GM12878 (cell line): Measurements from ENCODE around the gene GIPC3.

Source experiments
- CEBPB ChIP-seq, 2 experiments: fragments of 150-350 bp in 1 of 2; IDR thresholded peaks; 2 replicates each; pipeline ENCODE4 v1.6.1; 2012 to 2014; ENCODE audit warnings: low read depth in 2 of 2, low read length in 2 of 2, borderline replicate concordance in 1 of 2, inconsistent platforms in 1 of 2
- CHD4 ChIP-seq: fragments of 200-600 bp; sonication (generic); IDR thresholded peaks from 2 replicates; pipeline ENCODE4 v1.6.1; 2016; ENCODE audit warnings: mild to moderate bottlenecking
- EZH2 ChIP-seq: IDR thresholded peaks from 2 replicates; pipeline ENCODE4 v1.6.1; 2012; ENCODE audit warnings: low read depth, mild to moderate bottlenecking, control low read depth, inconsistent platforms, low read length, borderline replicate concordance; ENCODE audit not compliant: control insufficient read depth
- MTA3 ChIP-seq: IDR thresholded peaks from 2 replicates; pipeline ENCODE4 v1.6.1; 2012; ENCODE audit warnings: low read length, inconsistent platforms, borderline replicate concordance
- RELA ChIP-seq: fragments of 450-650 bp; IDR thresholded peaks from 2 replicates; pipeline ENCODE4 v1.8.0; 2014; ENCODE audit warnings: borderline replicate concordance; ENCODE audit not compliant: partially characterized antibody
- RFX5 ChIP-seq: IDR thresholded peaks from 2 replicates; pipeline ENCODE4 v1.6.1; 2011; ENCODE audit warnings: low read depth, low read length, improper control_type of control experiment
- TAF1 ChIP-seq: IDR thresholded peaks from 2 replicates; pipeline ENCODE4 v1.6.1; 2011; ENCODE audit warnings: mild to moderate bottlenecking, low read depth, low read length, borderline replicate concordance
- ZBTB33 ChIP-seq: fragments of 450-650 bp; IDR thresholded peaks from 2 replicates; pipeline ENCODE4 v1.6.1; 2017; ENCODE audit warnings: mild to moderate bottlenecking
- ZSCAN29 ChIP-seq: fragments of 450-650 bp; IDR thresholded peaks from 2 replicates; pipeline ENCODE4 v1.6.1; 2017; ENCODE audit warnings: mild to moderate bottlenecking, moderate library complexity

- no peak for TF ChIP-seq TAF1
- TF ChIP-seq EZH2: no peak
- TF ChIP-seq RELA: no peak
- no peak for TF ChIP-seq CHD4
- TF ChIP-seq ZBTB33: no peak
- TF ChIP-seq RFX5: no peak
- TF ChIP-seq MTA3: no peak
- TF ChIP-seq CEBPB (IDR thresholded peaks at IDR 0.05; ENCODE audit: borderline replicate concordance in 1 of 2, low read depth in 2 of 2, low read length in 2 of 2): no peak
- TF ChIP-seq ZSCAN29: no peak
Measured at GRCh38 chr19:3638208-3639193, 53.2 kb downstream of the GIPC3 start.
